BLaER1 (cell line): ENCODE data around the gene ERO1B.

Experiments
- H3K27ac ChIP-seq: shearing (Covaris generic); formaldehyde crosslinking; 2 replicates; pipeline ENCODE4 v1.8.1; 2022
- H3K27me3 ChIP-seq: shearing (Covaris generic); formaldehyde crosslinking; 2 replicates; pipeline ENCODE4 v1.8.1; 2022
- H3K36me3 ChIP-seq: shearing (Covaris generic); formaldehyde crosslinking; 2 replicates; pipeline ENCODE4 v1.8.1; 2022
- H3K4me1 ChIP-seq: shearing (Covaris generic); formaldehyde crosslinking; 2 replicates; pipeline ENCODE4 v1.8.1; 2022
- H3K4me2 ChIP-seq: shearing (Covaris generic); formaldehyde crosslinking; 2 replicates; pipeline ENCODE4 v1.8.1; 2022
- H3K4me3 ChIP-seq: shearing (Covaris generic); formaldehyde crosslinking; 2 replicates; pipeline ENCODE4 v1.8.1; 2022
- H3K9ac ChIP-seq: shearing (Covaris generic); formaldehyde crosslinking; 2 replicates; pipeline ENCODE4 v1.8.1; 2022
- H3K9me3 ChIP-seq: shearing (Covaris generic); formaldehyde crosslinking; 2 replicates; pipeline ENCODE4 v1.8.1; 2022
- H4K20me1 ChIP-seq: shearing (Covaris generic); formaldehyde crosslinking; 2 replicates; pipeline ENCODE4 v1.8.1; 2022
- Cebpa-rat ChIP-seq: shearing (Covaris generic); IDR thresholded peaks from 2 replicates; pipeline ENCODE4 v1.8.1; 2022

The ERO1B gene

GRCh38 chr1:236301958-236302335, 20.2 kb upstream of the ERO1B start:
- TF ChIP-seq Cebpa-rat, result no peak
- Histone ChIP-seq H3K27me3 (no peaks in the 10 kb centered on the region), H3K4me2 (no peak overlapping the region), H3K9me3 (no peaks in the 10 kb centered on the region), H3K9ac (no peak overlapping the region), H4K20me1 (no peaks in the 10 kb centered on the region), H3K4me1 (no peaks in the 10 kb centered on the region), H3K27ac (no peak overlapping the region), H3K36me3 (no peaks in the 10 kb centered on the region), H3K4me3 (no peak overlapping the region)

- H3K9ac ChIP-seq, result no peak overlapping the region
- no peaks in the 10 kb centered on the region for H3K4me1 ChIP-seq
- no peaks in the 10 kb centered on the region for H3K27me3 ChIP-seq
- H3K4me2 ChIP-seq, result no peak overlapping the region
- no peak overlapping the region for H3K27ac ChIP-seq
- no peak overlapping the region for H3K4me3 ChIP-seq
- no peaks in the 10 kb centered on the region for H3K9me3 ChIP-seq
- H3K36me3 ChIP-seq, result no peaks in the 10 kb centered on the region
- no peaks in the 10 kb centered on the region for H4K20me1 ChIP-seq
- TF ChIP-seq Cebpa-rat, result no peak
Measured at GRCh38 chr1:236301080-236301957, 19.6 kb upstream of the ERO1B start.

GRCh38 chr1:236297161-236297560, 15.4 kb upstream of the ERO1B start:
- no peak overlapping the region for H3K27ac ChIP-seq
- H3K27me3 ChIP-seq, result no peaks in the 10 kb centered on the region
- no peak overlapping the region for H3K4me2 ChIP-seq
- no peak overlapping the region for H3K9ac ChIP-seq
- H4K20me1 ChIP-seq, result no peaks in the 10 kb centered on the region
- H3K36me3 ChIP-seq, result no peaks in the 10 kb centered on the region
- no peaks in the 10 kb centered on the region for H3K4me1 ChIP-seq
- H3K9me3 ChIP-seq, result no peaks in the 10 kb centered on the region
- H3K4me3 ChIP-seq, result no peak overlapping the region
- no peak for TF ChIP-seq Cebpa-rat

GRCh38 chr1:236292425-236292824, 10.7 kb upstream of the ERO1B start:
- H3K4me2 ChIP-seq, result no peak overlapping the region
- no peaks in the 10 kb centered on the region for H4K20me1 ChIP-seq
- TF ChIP-seq Cebpa-rat, result no peak
- no peaks in the 10 kb centered on the region for H3K27me3 ChIP-seq
- H3K36me3 ChIP-seq, result no peaks in the 10 kb centered on the region
- H3K4me3 ChIP-seq, result no peak overlapping the region
- H3K9ac ChIP-seq, result no peak overlapping the region
- peaks cover 7% of the 10 kb centered on the region; the same call in 1 of the 2 replicates for H3K4me1 ChIP-seq
- peaks cover 9% of the 10 kb centered on the region for H3K9me3 ChIP-seq
- no peak overlapping the region for H3K27ac ChIP-seq

GRCh38 chr1:236289492-236290131, 7.9 kb upstream of the ERO1B start:
- Histone ChIP-seq H4K20me1 (no peaks in the 10 kb centered on the region), H3K27me3 (no peaks in the 10 kb centered on the region), H3K36me3 (no peaks in the 10 kb centered on the region), H3K4me2 (no peak overlapping the region), H3K9ac (no peak overlapping the region), H3K27ac (no peak overlapping the region), H3K4me3 (no peak overlapping the region), H3K4me1 (peaks cover 35% of the 10 kb centered on the region), H3K9me3 (peaks cover 11% of the 10 kb centered on the region)
- TF ChIP-seq Cebpa-rat, result no peak

GRCh38 chr1:236288620-236288976, 6.8 kb upstream of the ERO1B start:
- Histone ChIP-seq H4K20me1 (no peaks in the 10 kb centered on the region), H3K27me3 (no peaks in the 10 kb centered on the region), H3K9ac (no peak overlapping the region), H3K27ac (no peak overlapping the region), H3K9me3 (peaks cover 11% of the 10 kb centered on the region), H3K4me3 (no peak overlapping the region), H3K4me2 (no peak overlapping the region), H3K4me1 (peaks cover 42% of the 10 kb centered on the region), H3K36me3 (no peaks in the 10 kb centered on the region)
- TF ChIP-seq Cebpa-rat, result no peak

GRCh38 chr1:236287757-236288619, 6.2 kb upstream of the ERO1B start:
- H3K4me2 ChIP-seq, result no peak overlapping the region
- no peak for TF ChIP-seq Cebpa-rat
- no peaks in the 10 kb centered on the region for H3K27me3 ChIP-seq
- H3K9me3 ChIP-seq, result peaks cover 11% of the 10 kb centered on the region
- H4K20me1 ChIP-seq, result no peaks in the 10 kb centered on the region
- no peak overlapping the region for H3K9ac ChIP-seq
- H3K4me3 ChIP-seq, result no peak overlapping the region
- no peak overlapping the region for H3K27ac ChIP-seq
- H3K36me3 ChIP-seq, result no peaks in the 10 kb centered on the region
- peaks cover 48% of the 10 kb centered on the region for H3K4me1 ChIP-seq

GRCh38 chr1:236287356-236287755, 5.6 kb upstream of the ERO1B start:
- H3K4me1 ChIP-seq, result peaks cover 55% of the 10 kb centered on the region
- peaks cover 11% of the 10 kb centered on the region for H3K9me3 ChIP-seq
- H3K4me3 ChIP-seq, result no peak overlapping the region
- H3K27me3 ChIP-seq, result no peaks in the 10 kb centered on the region
- H3K4me2 ChIP-seq, result no peak overlapping the region
- no peak for TF ChIP-seq Cebpa-rat
- H3K36me3 ChIP-seq, result no peaks in the 10 kb centered on the region
- no peak overlapping the region for H3K9ac ChIP-seq
- H3K27ac ChIP-seq, result no peak overlapping the region
- no peaks in the 10 kb centered on the region for H4K20me1 ChIP-seq

GRCh38 chr1:236284291-236284721, 2.5 kb upstream of the ERO1B start:
- TF ChIP-seq Cebpa-rat, result no peak
- peak overlapping the region; percentile 97 for H3K9ac ChIP-seq
- peak overlapping the region; percentile 94 for H3K27ac ChIP-seq

More at GRCh38 chr1:236284291-236284721, 2.5 kb upstream of the ERO1B start:
- no peaks in the 10 kb centered on the region for H3K36me3 ChIP-seq
- H3K4me3 ChIP-seq, result peak overlapping the region; percentile 59
- peak overlapping the region; percentile 88 for H3K4me2 ChIP-seq
- peaks cover 11% of the 10 kb centered on the region for H3K9me3 ChIP-seq
- H4K20me1 ChIP-seq, result peaks cover 19% of the 10 kb centered on the region
- H3K4me1 ChIP-seq, result peaks cover 71% of the 10 kb centered on the region
- no peaks in the 10 kb centered on the region for H3K27me3 ChIP-seq
